DOHH2 (cell line): ENCODE measurements around the gene KBTBD13.

ENCODE experiments used
- EZH2phosphoT487 ChIP-seq: fragments of 200-600 bp; sonication (generic); IDR thresholded peaks from 2 replicates; pipeline ENCODE4 v1.6.1; 2017; ENCODE audit warnings: borderline replicate concordance, mild to moderate bottlenecking, antibody characterized with exemption, low read length, moderate library complexity, mixed read lengths
- TF ChIP-seq, protein P1 (sequence below): fragments of 200-600 bp; sonication (generic); IDR thresholded peaks from one replicate; pipeline ENCODE4 v1.5.1; 2014; ENCODE audit warnings: antibody characterized with exemption, mild to moderate bottlenecking, low read depth, low read length; ENCODE audit not compliant: poor library complexity, severe bottlenecking

DNA sequence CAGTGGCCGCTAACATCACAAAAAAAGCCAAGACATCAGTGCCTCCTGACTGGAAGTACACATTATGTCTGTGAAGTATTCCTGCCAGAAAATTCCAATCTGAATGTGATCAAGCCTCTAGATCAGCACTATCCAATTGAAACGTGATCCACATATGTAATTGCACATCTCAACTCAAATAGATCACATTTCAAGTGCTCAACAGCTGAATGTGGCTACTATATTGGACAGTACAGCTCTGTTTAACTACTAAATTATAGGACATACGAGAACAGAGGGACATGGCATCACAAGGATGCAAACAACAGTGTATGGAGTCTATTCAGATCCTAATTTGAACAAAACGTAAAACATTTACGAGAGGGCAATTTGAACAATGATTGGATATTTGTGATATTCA lies 39.0 kb downstream of the KBTBD13 start:
- TF ChIP-seq EZH2phosphoT487 = no peak
- TF ChIP-seq, protein P1, sequence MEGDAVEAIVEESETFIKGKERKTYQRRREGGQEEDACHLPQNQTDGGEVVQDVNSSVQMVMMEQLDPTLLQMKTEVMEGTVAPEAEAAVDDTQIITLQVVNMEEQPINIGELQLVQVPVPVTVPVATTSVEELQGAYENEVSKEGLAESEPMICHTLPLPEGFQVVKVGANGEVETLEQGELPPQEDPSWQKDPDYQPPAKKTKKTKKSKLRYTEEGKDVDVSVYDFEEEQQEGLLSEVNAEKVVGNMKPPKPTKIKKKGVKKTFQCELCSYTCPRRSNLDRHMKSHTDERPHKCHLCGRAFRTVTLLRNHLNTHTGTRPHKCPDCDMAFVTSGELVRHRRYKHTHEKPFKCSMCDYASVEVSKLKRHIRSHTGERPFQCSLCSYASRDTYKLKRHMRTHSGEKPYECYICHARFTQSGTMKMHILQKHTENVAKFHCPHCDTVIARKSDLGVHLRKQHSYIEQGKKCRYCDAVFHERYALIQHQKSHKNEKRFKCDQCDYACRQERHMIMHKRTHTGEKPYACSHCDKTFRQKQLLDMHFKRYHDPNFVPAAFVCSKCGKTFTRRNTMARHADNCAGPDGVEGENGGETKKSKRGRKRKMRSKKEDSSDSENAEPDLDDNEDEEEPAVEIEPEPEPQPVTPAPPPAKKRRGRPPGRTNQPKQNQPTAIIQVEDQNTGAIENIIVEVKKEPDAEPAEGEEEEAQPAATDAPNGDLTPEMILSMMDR = no peak
